SK-N-SH treated with all-trans-retinoic acid at 6 μM for 48 hours (cell line): ENCODE results near the gene GPR31.
"Not testable (repeated sequence)": the region's sequence is repeated elsewhere in the genome, so short reads cannot be mapped to it uniquely, and the experiment has no call there.

Source experiments
- ARNTL ChIP-seq: fragments of 450-650 bp; formaldehyde crosslinking; IDR thresholded peaks from 2 replicates; pipeline ENCODE4 v1.5.0; 2020; ENCODE audit warnings: low read depth, mild to moderate bottlenecking, moderate library complexity, borderline replicate concordance
- CREB5 ChIP-seq: fragments of 250-450 bp; sonication (Bioruptor Pico); IDR thresholded peaks from 2 replicates; pipeline ENCODE4 v1.5.1; 2020; ENCODE audit warnings: low read depth, mild to moderate bottlenecking, moderate library complexity
- CSDC2 ChIP-seq: fragments of 250-450 bp; sonication (Bioruptor Pico); IDR thresholded peaks from 2 replicates; pipeline ENCODE4 v1.5.0; 2020; ENCODE audit warnings: mild to moderate bottlenecking, moderate library complexity
- ESRRG ChIP-seq: fragments of 250-450 bp; sonication (Bioruptor Pico); IDR thresholded peaks from 2 replicates; pipeline ENCODE4 v1.6.1; 2021; ENCODE audit warnings: mild to moderate bottlenecking
- PATZ1 ChIP-seq: fragments of 250-450 bp; sonication (Bioruptor Pico); IDR thresholded peaks from 2 replicates; pipeline ENCODE4 v1.8.0; 2020; ENCODE audit warnings: mild to moderate bottlenecking, moderate library complexity, borderline replicate concordance
- RARB ChIP-seq: fragments of 250-450 bp; sonication (Bioruptor Pico); IDR thresholded peaks from 2 replicates; pipeline ENCODE4 v1.8.0; 2021; ENCODE audit warnings: mild to moderate bottlenecking, moderate library complexity
- SNAI2 ChIP-seq: fragments of 250-450 bp; sonication (Bioruptor Pico); IDR thresholded peaks from 2 replicates; pipeline ENCODE4 v1.5.0; 2020; ENCODE audit warnings: mild to moderate bottlenecking, moderate library complexity
- TSHZ2 ChIP-seq: fragments of 250-450 bp; sonication (Bioruptor Pico); IDR thresholded peaks from 2 replicates; pipeline ENCODE4 v1.5.0; 2020; ENCODE audit warnings: mild to moderate bottlenecking, moderate library complexity
- ZFP3 ChIP-seq: fragments of 250-450 bp; sonication (Bioruptor Pico); IDR thresholded peaks from 2 replicates; pipeline ENCODE4 v1.5.0; 2020; ENCODE audit warnings: mild to moderate bottlenecking, moderate library complexity
- ZFP30 ChIP-seq: fragments of 450-650 bp; formaldehyde crosslinking; IDR thresholded peaks from 2 replicates; pipeline ENCODE4 v1.5.0; 2022; ENCODE audit warnings: mild to moderate bottlenecking, moderate library complexity
- ZNF8 ChIP-seq: fragments of 450-650 bp; formaldehyde crosslinking; IDR thresholded peaks from 2 replicates; pipeline ENCODE4 v1.5.0; 2020; ENCODE audit warnings: mild to moderate bottlenecking, moderate library complexity

GRCh38 chr6:167169867-167170266 lies 12.1 kb upstream of the GPR31 start:
- not testable (repeated sequence) for TF ChIP-seq ESRRG; TSHZ2 (CRISPR knock-in tag); SNAI2 (CRISPR knock-in tag); PATZ1 (CRISPR knock-in tag); ZNF8 (CRISPR knock-in tag); ZFP3 (CRISPR knock-in tag); CREB5 (CRISPR knock-in tag); RARB (CRISPR knock-in tag); ARNTL (CRISPR knock-in tag); ZFP30; CSDC2 (CRISPR knock-in tag)
